Measurements from ENCODE around the gene SRC. TPM values are rescaled to one million over a fixed set of nuclear protein-coding genes. Genes with fewer than 3 reads are reported as not detected.
A peak's percentile ranks its signal among the peaks of the same experiment; 100 is the strongest.

Gene SRC
- total RNA-seq, 1 donor from 2014 or later: 37.8 TPM

- no peak for TF ChIP-seq CTCF (conservative IDR thresholded peaks at IDR 0.05; ENCODE audit: low read depth, low read length)
- H3K4me3 ChIP-seq (ENCODE audit: low read depth, low read length): no peak overlapping the region
- no peak for DNase-seq (ENCODE audit: low read depth)
These were observed 57.4 kb downstream of the SRC start for GRCh38 chr20:37403107-37404033.

GRCh38 chr20:37404461-37404890, 58.5 kb downstream of the SRC start:
- no peak for DNase-seq (ENCODE audit: low read depth)
- TF ChIP-seq CTCF (conservative IDR thresholded peaks at IDR 0.05; ENCODE audit: low read depth, low read length): no peak
- no peak overlapping the region for H3K4me3 ChIP-seq (ENCODE audit: low read depth, low read length)

GRCh38 chr20:37405351-37405897, 59.5 kb downstream of the SRC start:
- TF ChIP-seq CTCF (conservative IDR thresholded peaks at IDR 0.05; ENCODE audit: low read depth, low read length): no peak
- no peak overlapping the region for H3K4me3 ChIP-seq (ENCODE audit: low read depth, low read length)
- no peak for DNase-seq (ENCODE audit: low read depth)

- H3K4me3 ChIP-seq (ENCODE audit: low read depth, low read length): peak overlapping the region; percentile 42
- DNase-seq (ENCODE audit: low read depth): no peak
- no peak for TF ChIP-seq CTCF (conservative IDR thresholded peaks at IDR 0.05; ENCODE audit: low read depth, low read length)
These were observed 60.4 kb downstream of the SRC start for GRCh38 chr20:37406010-37406998.

GRCh38 chr20:37407019-37407566, 61.2 kb downstream of the SRC start:
- TF ChIP-seq CTCF (conservative IDR thresholded peaks at IDR 0.05; ENCODE audit: low read depth, low read length): no peak
- peak overlapping the region; percentile 42 for H3K4me3 ChIP-seq (ENCODE audit: low read depth, low read length)
- DNase-seq (ENCODE audit: low read depth): no peak

- no peak overlapping the region for H3K4me3 ChIP-seq (ENCODE audit: low read depth, low read length)
- DNase-seq (ENCODE audit: low read depth): no peak
- no peak for TF ChIP-seq CTCF (conservative IDR thresholded peaks at IDR 0.05; ENCODE audit: low read depth, low read length)
These were observed 61.6 kb downstream of the SRC start for GRCh38 chr20:37407573-37408002.

Measured in epithelial cell of proximal tubule (primary cell).